Upper lobe of right lung (tissue), 1 donor: ENCODE results near the gene SMAD6. TPM values are rescaled to one million over a fixed set of nuclear protein-coding genes. Genes with fewer than 3 reads are reported as not detected.

ENCODE experiments used
- ATAC-seq: fragments of 200-7000 bp; cut with Tn5 transposase; one replicate; pipeline ENCODE4 v1.9.1; 2020; ENCODE audit warnings: mild to moderate bottlenecking, moderate library complexity
- DNase-seq: peaks from one replicate; pipeline ENCODE4 v3.0.0-alpha.2; 2020
- H3K27ac ChIP-seq: fragments of 200-600 bp; one replicate; pipeline ENCODE4 v1.8.0; 2022
- H3K27me3 ChIP-seq: fragments of 200-600 bp; one replicate; pipeline ENCODE4 v1.8.0; 2022; ENCODE audit warnings: mild to moderate bottlenecking
- H3K36me3 ChIP-seq: fragments of 200-600 bp; one replicate; pipeline ENCODE4 v1.8.0; 2022
- H3K4me1 ChIP-seq: fragments of 200-600 bp; one replicate; pipeline ENCODE4 v1.8.0; 2022
- H3K4me3 ChIP-seq: fragments of 200-600 bp; one replicate; pipeline ENCODE4 v1.8.0; 2022; ENCODE audit warnings: mild to moderate bottlenecking
- H3K9me3 ChIP-seq: fragments of 200-600 bp; one replicate; pipeline ENCODE4 v1.8.0; 2022
- intact Hi-C: fragments of 100-400 bp; cut with DNase I; formaldehyde crosslinking; loops from one replicate; pipeline ENCODE4 v1.11.0; 2022
- total RNA-seq: library from RNA; stranded (reverse); fragmentation: NEBNext Ultra II Directional; extraction: Animal tissue kit (Norgen Biotek cat#: 25700); gene quantifications from one replicate; pipeline ENCODE4 v1.2.1, GENCODE V29; 2021
- TF ChIP-seq, protein P1 (sequence below): fragments of 200-600 bp; IDR thresholded peaks from one replicate; pipeline ENCODE4 v1.8.0; 2022; ENCODE audit warnings: antibody characterized with exemption
- donor health status: DM: no; HTN: yes; CAD: no; lungs with severe emphysema.

SMAD6 gene
- total RNA-seq, 1 donor from 2014 or later = 167 TPM

- intact Hi-C loops = no loop called here
- Histone ChIP-seq H3K9me3 (no peaks in the 10 kb centered on the region), H3K27ac (no peak overlapping the region), H3K36me3 (no peaks in the 10 kb centered on the region), H3K27me3 (no peaks in the 10 kb centered on the region), H3K4me3 (no peak overlapping the region), H3K4me1 (peaks cover 27% of the 10 kb centered on the region)
- no peak for DNase-seq
- TF ChIP-seq, protein P1, sequence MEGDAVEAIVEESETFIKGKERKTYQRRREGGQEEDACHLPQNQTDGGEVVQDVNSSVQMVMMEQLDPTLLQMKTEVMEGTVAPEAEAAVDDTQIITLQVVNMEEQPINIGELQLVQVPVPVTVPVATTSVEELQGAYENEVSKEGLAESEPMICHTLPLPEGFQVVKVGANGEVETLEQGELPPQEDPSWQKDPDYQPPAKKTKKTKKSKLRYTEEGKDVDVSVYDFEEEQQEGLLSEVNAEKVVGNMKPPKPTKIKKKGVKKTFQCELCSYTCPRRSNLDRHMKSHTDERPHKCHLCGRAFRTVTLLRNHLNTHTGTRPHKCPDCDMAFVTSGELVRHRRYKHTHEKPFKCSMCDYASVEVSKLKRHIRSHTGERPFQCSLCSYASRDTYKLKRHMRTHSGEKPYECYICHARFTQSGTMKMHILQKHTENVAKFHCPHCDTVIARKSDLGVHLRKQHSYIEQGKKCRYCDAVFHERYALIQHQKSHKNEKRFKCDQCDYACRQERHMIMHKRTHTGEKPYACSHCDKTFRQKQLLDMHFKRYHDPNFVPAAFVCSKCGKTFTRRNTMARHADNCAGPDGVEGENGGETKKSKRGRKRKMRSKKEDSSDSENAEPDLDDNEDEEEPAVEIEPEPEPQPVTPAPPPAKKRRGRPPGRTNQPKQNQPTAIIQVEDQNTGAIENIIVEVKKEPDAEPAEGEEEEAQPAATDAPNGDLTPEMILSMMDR = no peak
- no peak for ATAC-seq
These were observed 97.2 kb downstream of the SMAD6 start for GRCh38 chr15:66799242-66799641.

GRCh38 chr15:66800584-66801235, 98.7 kb downstream of the SMAD6 start:
- no peak for ATAC-seq
- DNase-seq = no peak
- H3K27me3 ChIP-seq = no peaks in the 10 kb centered on the region
- intact Hi-C loops = no loop called here
- no peaks in the 10 kb centered on the region for H3K36me3 ChIP-seq
- no peak overlapping the region for H3K4me3 ChIP-seq
- H3K9me3 ChIP-seq = no peaks in the 10 kb centered on the region
- H3K27ac ChIP-seq = no peak overlapping the region
- H3K4me1 ChIP-seq = peaks cover 32% of the 10 kb centered on the region
- TF ChIP-seq, protein P1 = no peak

- H3K9me3 ChIP-seq = no peaks in the 10 kb centered on the region
- DNase-seq (no peak), ATAC-seq (no peak)
- H3K27me3 ChIP-seq = no peaks in the 10 kb centered on the region
- H3K36me3 ChIP-seq = no peaks in the 10 kb centered on the region
- TF ChIP-seq, protein P1 = no peak
- no peak overlapping the region for H3K27ac ChIP-seq
- no peak overlapping the region for H3K4me3 ChIP-seq
- peaks cover 32% of the 10 kb centered on the region for H3K4me1 ChIP-seq
- intact Hi-C loops = no loop called here
These were observed 99.2 kb downstream of the SMAD6 start for GRCh38 chr15:66801266-66801665.

DNA sequence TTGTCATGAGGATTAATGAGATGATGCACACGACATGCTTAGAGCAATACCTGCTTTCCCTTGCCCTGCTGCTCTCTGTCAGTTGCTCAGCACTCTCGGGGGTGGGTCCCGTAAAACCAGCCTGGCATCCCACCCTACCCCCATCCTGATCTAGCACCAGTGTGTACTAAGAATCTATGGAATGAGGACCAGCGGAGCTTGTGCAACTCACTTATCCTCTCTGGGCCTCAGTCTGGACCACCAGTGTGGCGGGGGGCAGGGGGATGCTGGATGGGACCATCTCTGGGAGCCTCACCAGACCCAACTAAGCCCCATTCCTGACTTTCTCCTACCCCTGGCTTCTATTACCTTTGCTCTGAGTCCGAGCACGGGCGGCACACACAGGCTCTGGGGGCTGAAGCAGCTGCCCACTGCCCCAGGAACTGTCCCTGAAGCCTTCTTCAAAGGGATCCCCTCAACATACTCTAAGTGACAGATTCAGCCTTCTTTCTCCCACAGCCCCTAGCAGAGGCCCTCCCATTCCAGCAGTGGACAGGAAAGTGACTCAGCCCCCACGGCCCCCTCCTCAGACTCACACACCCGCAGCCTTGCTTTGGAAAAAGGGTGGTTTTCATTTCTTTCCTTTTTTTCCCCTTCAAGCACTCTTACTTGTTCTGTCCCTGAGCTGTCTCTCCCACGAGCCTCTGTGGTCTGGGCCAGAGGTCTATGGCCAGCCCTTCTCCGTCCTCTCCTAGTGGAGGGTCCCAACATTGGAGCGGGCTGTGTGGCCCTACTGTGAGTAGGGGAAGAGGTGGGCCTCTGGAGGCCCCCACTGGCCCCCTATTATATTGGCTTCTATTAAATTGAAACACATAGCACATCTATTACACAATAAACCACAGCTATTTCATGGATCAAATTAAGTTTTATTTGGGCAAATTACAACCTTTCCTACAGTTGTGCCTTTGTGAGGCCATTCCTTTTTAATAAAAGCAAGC, 100.3 kb downstream of the SMAD6 start:
- TF ChIP-seq, protein P1 = no peak
- DNase-seq (no peak), ATAC-seq (no peak)
- Histone ChIP-seq H3K4me3 (no peak overlapping the region), H3K27ac (peak overlapping the region; percentile 83), H3K9me3 (no peaks in the 10 kb centered on the region), H3K4me1 (peaks cover 32% of the 10 kb centered on the region), H3K36me3 (no peaks in the 10 kb centered on the region), H3K27me3 (no peaks in the 10 kb centered on the region)
- intact Hi-C loops = no loop called here

- Histone ChIP-seq H3K9me3 (no peaks in the 10 kb centered on the region), H3K4me1 (peaks cover 32% of the 10 kb centered on the region), H3K4me3 (no peak overlapping the region), H3K36me3 (no peaks in the 10 kb centered on the region), H3K27me3 (no peaks in the 10 kb centered on the region), H3K27ac (peak overlapping the region; percentile 83)
- TF ChIP-seq, protein P1 = no peak
- DNase-seq = peak; percentile 94
- ATAC-seq = peak; percentile 96
- intact Hi-C loops = no loop called here
These were observed 101.2 kb downstream of the SMAD6 start for GRCh38 chr15:66803182-66803729.
